ENCODE data around the gene LAMA5. TPM values are rescaled to one million over a fixed set of nuclear protein-coding genes. Genes with fewer than 3 reads are reported as not detected.

Gene LAMA5
- total RNA-seq, 1 experiment from 2014 or later = 1,050 TPM

DNA sequence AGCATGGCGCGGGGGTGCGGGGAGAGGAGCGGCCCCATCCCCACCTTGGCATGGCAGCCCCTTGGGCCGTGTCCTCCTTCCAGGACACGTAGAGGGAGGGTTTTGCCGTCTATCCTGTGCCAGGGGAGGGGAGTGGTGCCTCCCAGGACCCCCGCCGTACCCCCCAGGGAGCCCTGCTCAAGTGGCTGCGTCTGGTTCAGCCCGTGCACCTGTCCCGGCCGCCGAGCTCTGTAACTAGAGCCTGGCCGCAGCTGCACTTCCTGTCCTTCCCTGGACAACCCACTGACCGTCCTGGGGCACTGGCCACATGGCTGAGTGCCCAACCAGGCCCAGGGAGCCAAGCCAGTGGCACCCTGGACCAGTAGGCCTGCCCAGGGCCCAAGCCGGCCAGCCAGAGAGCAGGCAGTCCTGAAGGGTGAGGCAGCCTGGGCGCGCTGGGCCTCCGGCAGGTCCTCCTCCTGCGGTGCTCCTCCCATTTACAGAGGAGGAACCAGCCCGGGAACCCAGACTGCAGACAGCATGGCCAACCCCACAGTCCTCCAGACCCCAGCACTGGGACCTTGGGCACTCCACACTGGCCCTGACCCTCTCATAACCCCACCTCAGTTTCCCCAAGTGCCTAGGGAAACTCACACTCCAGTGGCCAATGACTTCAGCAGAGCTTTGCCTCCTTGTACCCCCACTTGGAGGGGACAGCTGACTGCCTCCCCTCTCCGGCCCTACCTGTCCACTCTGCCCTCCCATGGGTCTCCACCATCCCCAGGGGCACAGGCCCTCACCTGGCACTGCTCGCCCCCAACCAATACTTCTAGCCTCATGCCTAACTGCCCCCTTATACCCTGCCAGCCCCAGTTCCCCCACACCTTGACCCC is 8.7 kb downstream of the LAMA5 start:
- no peaks in the 10 kb centered on the region for H3K9me3 ChIP-seq
- no peaks in the 10 kb centered on the region for H3K27me3 Mint-ChIP-seq (ENCODE audit: insufficient read depth, unreplicated experiment)
- ChIA-PET POLR2A (interaction anchor here (0.8 kb wide), 1 partner anchor 24 kb away, joined by 3 read pairs; no protein-coding TSS in a partner anchor), CTCF (interaction anchor here (3.3 kb wide), 1 partner anchor 24 kb away, joined by 11 read pairs; no protein-coding TSS in a partner anchor)
- H3K4me3 ChIP-seq (ENCODE audit: low read depth, low read length) = no peak overlapping the region
- no peak overlapping the region for H3K4me3 Mint-ChIP-seq (ENCODE audit: unreplicated experiment)
- H3K36me3 ChIP-seq (ENCODE audit: control insufficient read depth, insufficient read depth, low read length) = peaks cover 28% of the 10 kb centered on the region
- no peak for DNase-seq
- TF ChIP-seq, protein P1, sequence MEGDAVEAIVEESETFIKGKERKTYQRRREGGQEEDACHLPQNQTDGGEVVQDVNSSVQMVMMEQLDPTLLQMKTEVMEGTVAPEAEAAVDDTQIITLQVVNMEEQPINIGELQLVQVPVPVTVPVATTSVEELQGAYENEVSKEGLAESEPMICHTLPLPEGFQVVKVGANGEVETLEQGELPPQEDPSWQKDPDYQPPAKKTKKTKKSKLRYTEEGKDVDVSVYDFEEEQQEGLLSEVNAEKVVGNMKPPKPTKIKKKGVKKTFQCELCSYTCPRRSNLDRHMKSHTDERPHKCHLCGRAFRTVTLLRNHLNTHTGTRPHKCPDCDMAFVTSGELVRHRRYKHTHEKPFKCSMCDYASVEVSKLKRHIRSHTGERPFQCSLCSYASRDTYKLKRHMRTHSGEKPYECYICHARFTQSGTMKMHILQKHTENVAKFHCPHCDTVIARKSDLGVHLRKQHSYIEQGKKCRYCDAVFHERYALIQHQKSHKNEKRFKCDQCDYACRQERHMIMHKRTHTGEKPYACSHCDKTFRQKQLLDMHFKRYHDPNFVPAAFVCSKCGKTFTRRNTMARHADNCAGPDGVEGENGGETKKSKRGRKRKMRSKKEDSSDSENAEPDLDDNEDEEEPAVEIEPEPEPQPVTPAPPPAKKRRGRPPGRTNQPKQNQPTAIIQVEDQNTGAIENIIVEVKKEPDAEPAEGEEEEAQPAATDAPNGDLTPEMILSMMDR (IDR thresholded peaks at IDR 0.05; ENCODE audit: insufficient read depth in 1 of 2, low read depth in 1 of 2, low read length in 1 of 2, severe bottlenecking in 1 of 2, unreplicated experiment in 1 of 2) = no peak
- H3K27ac Mint-ChIP-seq (ENCODE audit: unreplicated experiment) = peak overlapping the region; percentile 85
- no peaks in the 10 kb centered on the region for H3K27me3 ChIP-seq (replicated peaks; ENCODE audit: control insufficient read depth, insufficient read depth, low read length)
- intact Hi-C loops (cut with micrococcal nuclease; ENCODE audit: unreplicated experiment) = no loop called here
- BruUV-seq (replicated peaks) = no TSS peak
- peaks cover 90% of the 10 kb centered on the region for H3K4me1 ChIP-seq
- peaks cover 31% of the 10 kb centered on the region for H3K4me1 Mint-ChIP-seq (ENCODE audit: low read depth, unreplicated experiment)
- peaks cover 99% of the 10 kb centered on the region for H3K36me3 Mint-ChIP-seq (ENCODE audit: insufficient read depth, unreplicated experiment)
- H3K9me3 Mint-ChIP-seq (ENCODE audit: unreplicated experiment) = no peaks in the 10 kb centered on the region

DNA sequence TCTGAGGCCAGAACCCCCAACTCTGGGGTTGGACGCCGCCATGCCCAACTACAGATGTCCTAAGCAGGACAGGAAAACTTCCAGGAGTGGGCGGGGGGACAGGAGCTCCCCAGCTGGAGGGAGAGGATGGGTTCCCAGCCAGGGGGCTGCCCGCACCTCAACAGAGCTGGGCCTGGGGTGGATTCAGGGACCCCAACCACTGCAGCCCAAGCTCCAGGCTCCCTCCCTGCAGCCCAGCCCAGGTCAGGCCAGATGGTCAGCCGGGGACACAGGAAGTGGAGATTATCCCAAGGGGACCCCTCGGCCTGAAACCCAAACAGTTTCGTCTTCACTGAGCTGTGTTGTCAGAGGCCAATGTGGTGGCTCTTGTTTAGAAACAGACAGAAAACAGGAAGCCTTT is 9.4 kb downstream of the LAMA5 start:
- H3K27ac Mint-ChIP-seq (ENCODE audit: unreplicated experiment) = peak overlapping the region; percentile 85

DNA sequence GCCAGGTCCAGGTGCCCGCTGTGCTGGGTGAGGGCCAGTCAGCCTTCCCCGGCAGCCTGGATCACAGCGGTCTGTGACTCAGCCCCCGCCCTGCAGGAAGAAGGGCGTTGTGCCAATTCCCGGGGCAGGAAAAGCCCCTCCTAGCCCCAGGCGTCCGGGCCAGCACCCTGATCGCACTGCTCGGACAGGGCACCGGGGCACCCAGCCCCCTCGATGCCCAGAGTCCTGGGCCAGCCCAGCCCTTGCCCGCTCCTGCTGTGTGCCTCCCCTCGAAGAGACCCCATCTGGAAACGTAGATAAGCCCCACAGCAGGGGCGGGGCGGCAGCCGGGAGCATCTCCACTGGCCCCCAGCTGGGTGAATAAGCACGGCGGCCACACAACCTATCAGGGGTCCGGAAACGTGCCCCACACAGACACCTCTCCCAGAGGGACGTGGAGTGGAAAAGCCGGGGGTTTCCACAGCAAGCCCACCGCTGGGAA is 9.9 kb downstream of the LAMA5 start:
- H3K27ac Mint-ChIP-seq (ENCODE audit: unreplicated experiment) = peak overlapping the region; percentile 85

More for the DNA sequence above, 9.4 kb downstream of the LAMA5 start:
- TF ChIP-seq, protein P1 (IDR thresholded peaks at IDR 0.05; ENCODE audit: insufficient read depth in 1 of 2, low read depth in 1 of 2, low read length in 1 of 2, severe bottlenecking in 1 of 2, unreplicated experiment in 1 of 2) = no peak
- Mint-ChIP-seq H3K4me1 (ENCODE audit: low read depth, unreplicated experiment) (peaks cover 24% of the 10 kb centered on the region), H3K27me3 (ENCODE audit: insufficient read depth, unreplicated experiment) (no peaks in the 10 kb centered on the region), H3K9me3 (ENCODE audit: unreplicated experiment) (no peaks in the 10 kb centered on the region), H3K4me3 (ENCODE audit: unreplicated experiment) (no peak overlapping the region), H3K36me3 (ENCODE audit: insufficient read depth, unreplicated experiment) (peaks cover 99% of the 10 kb centered on the region)
- intact Hi-C loops (cut with micrococcal nuclease; ENCODE audit: unreplicated experiment) = no loop called here
- Histone ChIP-seq H3K27me3 (replicated peaks; ENCODE audit: control insufficient read depth, insufficient read depth, low read length) (no peaks in the 10 kb centered on the region), H3K4me3 (ENCODE audit: low read depth, low read length) (no peak overlapping the region), H3K36me3 (ENCODE audit: control insufficient read depth, insufficient read depth, low read length) (peaks cover 31% of the 10 kb centered on the region), H3K9me3 (no peaks in the 10 kb centered on the region), H3K4me1 (peaks cover 84% of the 10 kb centered on the region)
- no TSS peak for BruUV-seq (replicated peaks)
- POLR2A ChIA-PET = interaction anchor here (0.8 kb wide), 1 partner anchor 25 kb away, joined by 3 read pairs; no protein-coding TSS in a partner anchor
- DNase-seq = no peak
- CTCF ChIA-PET = interaction anchor here (3.3 kb wide), 1 partner anchor 25 kb away, joined by 11 read pairs; no protein-coding TSS in a partner anchor

More for the DNA sequence above, 9.9 kb downstream of the LAMA5 start:
- Histone ChIP-seq H3K4me1 (peaks cover 80% of the 10 kb centered on the region), H3K27me3 (replicated peaks; ENCODE audit: control insufficient read depth, insufficient read depth, low read length) (no peaks in the 10 kb centered on the region), H3K36me3 (ENCODE audit: control insufficient read depth, insufficient read depth, low read length) (peaks cover 31% of the 10 kb centered on the region), H3K9me3 (no peaks in the 10 kb centered on the region), H3K4me3 (ENCODE audit: low read depth, low read length) (no peak overlapping the region)
- intact Hi-C loops (cut with micrococcal nuclease; ENCODE audit: unreplicated experiment) = no loop called here
- Mint-ChIP-seq H3K4me1 (ENCODE audit: low read depth, unreplicated experiment) (peaks cover 19% of the 10 kb centered on the region), H3K36me3 (ENCODE audit: insufficient read depth, unreplicated experiment) (peaks cover 99% of the 10 kb centered on the region), H3K4me3 (ENCODE audit: unreplicated experiment) (no peak overlapping the region), H3K9me3 (ENCODE audit: unreplicated experiment) (no peaks in the 10 kb centered on the region), H3K27me3 (ENCODE audit: insufficient read depth, unreplicated experiment) (no peaks in the 10 kb centered on the region)
- CTCF ChIA-PET = interaction anchor here (3.3 kb wide), 1 partner anchor 25 kb away, joined by 11 read pairs; no protein-coding TSS in a partner anchor
- TF ChIP-seq, protein P1 (IDR thresholded peaks at IDR 0.05; ENCODE audit: insufficient read depth in 1 of 2, low read depth in 1 of 2, low read length in 1 of 2, severe bottlenecking in 1 of 2, unreplicated experiment in 1 of 2) = no peak
- POLR2A ChIA-PET = no interaction called here
- no TSS peak for BruUV-seq (replicated peaks)
- no peak for DNase-seq

Data from Caco-2 (cell line).